ENCODE measurements around the gene CDH4. TPM values are rescaled to one million over a fixed set of nuclear protein-coding genes. Genes with fewer than 3 reads are reported as not detected.

Gene CDH4
- total RNA-seq, 6 donors from 2014 or later = 0.20 to 1.0 (median 0.40) TPM; not detected in 1

DNA sequence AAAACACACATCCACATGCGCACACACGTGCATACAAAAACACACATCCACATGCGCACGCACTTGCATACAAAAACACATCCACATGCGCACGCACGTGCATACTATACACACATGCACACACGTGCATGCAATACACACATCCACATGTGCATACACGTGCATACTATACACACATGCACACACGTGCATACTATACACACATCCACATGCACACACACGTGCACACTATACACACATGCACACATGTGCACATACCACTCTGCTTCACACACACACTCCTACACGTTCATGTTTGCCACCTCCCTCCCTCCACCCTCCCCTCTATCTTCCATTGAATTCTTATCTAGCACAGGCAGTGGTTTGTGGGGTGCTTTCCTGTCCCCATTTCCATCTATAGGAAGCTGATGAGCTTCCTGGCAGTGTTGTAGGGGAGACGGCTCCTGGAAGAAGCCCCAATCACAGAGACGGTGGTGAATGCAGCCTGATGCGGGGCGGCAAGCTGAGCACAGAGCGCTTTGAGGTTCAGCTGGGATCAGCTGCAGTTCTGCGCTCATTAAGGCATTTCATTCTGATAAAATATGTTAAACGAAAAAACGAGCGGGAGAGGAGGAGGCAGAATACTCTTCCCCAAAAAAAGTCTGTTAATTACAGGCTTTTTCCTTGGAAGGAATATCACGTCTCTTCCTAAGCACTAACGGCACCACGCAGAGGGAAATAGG is 525.9 kb downstream of the CDH4 start:
- Histone ChIP-seq H3K27ac (no peak overlapping the region), H3K4me1 (no peaks in the 10 kb centered on the region), H3K36me3 (no peaks in the 10 kb centered on the region), H3K4me3 (no peak overlapping the region), H3K27me3 (no peaks in the 10 kb centered on the region), H3K9me3 (peaks cover 0 to 9% (median 2%) of the 10 kb centered on the region in 4 donors)
- TF ChIP-seq, protein P1, sequence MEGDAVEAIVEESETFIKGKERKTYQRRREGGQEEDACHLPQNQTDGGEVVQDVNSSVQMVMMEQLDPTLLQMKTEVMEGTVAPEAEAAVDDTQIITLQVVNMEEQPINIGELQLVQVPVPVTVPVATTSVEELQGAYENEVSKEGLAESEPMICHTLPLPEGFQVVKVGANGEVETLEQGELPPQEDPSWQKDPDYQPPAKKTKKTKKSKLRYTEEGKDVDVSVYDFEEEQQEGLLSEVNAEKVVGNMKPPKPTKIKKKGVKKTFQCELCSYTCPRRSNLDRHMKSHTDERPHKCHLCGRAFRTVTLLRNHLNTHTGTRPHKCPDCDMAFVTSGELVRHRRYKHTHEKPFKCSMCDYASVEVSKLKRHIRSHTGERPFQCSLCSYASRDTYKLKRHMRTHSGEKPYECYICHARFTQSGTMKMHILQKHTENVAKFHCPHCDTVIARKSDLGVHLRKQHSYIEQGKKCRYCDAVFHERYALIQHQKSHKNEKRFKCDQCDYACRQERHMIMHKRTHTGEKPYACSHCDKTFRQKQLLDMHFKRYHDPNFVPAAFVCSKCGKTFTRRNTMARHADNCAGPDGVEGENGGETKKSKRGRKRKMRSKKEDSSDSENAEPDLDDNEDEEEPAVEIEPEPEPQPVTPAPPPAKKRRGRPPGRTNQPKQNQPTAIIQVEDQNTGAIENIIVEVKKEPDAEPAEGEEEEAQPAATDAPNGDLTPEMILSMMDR (IDR thresholded peaks at IDR 0.05) = no peak
- TF ChIP-seq EP300 (IDR thresholded peaks at IDR 0.05) = no peak
- TF ChIP-seq POLR2A (IDR thresholded peaks at IDR 0.05) = no peak
- no peak for TF ChIP-seq POLR2AphosphoS5 (IDR thresholded peaks at IDR 0.05)
- 80 to 83% methylated on average over 24 of the region's 24 CpGs for WGBS, 2 donors
- DNase-seq (no peak), ATAC-seq (ENCODE audit: low FRiP score in 2 of 2) (no peak)

DNA sequence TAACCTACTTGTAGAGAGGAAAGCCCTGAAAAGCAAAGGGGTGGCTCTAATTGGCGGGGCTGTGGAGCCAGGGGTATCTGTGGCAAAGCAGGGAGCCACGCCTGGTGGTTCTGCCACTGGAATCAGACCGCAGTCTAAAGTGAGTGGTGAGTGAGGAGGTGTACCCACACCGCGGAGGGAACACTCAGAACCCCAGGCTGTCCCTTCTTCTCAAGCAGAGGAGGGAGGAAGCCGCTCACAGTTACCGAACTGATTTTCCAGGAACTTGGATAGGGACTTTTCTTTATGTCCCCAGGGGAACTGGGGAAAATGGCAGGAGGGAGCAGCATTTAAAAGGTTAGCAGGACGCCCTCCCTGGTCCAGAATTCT is 526.4 kb downstream of the CDH4 start:
- 72 to 88% methylated on average over 8 of the region's 8 CpGs for WGBS, 2 donors
- H3K27me3 ChIP-seq = no peaks in the 10 kb centered on the region
- no peaks in the 10 kb centered on the region for H3K4me1 ChIP-seq
- TF ChIP-seq POLR2AphosphoS5 (IDR thresholded peaks at IDR 0.05) (no peak), EP300 (IDR thresholded peaks at IDR 0.05) (no peak), POLR2A (IDR thresholded peaks at IDR 0.05) (no peak)
- TF ChIP-seq, protein P1 (IDR thresholded peaks at IDR 0.05) = no peak
- peaks cover 0 to 9% (median 2%) of the 10 kb centered on the region in 4 donors for H3K9me3 ChIP-seq
- no peaks in the 10 kb centered on the region for H3K36me3 ChIP-seq
- ATAC-seq (ENCODE audit: low FRiP score in 2 of 2) (no peak), DNase-seq (no peak)
- H3K27ac ChIP-seq = no peak overlapping the region
- no peak overlapping the region for H3K4me3 ChIP-seq

DNA sequence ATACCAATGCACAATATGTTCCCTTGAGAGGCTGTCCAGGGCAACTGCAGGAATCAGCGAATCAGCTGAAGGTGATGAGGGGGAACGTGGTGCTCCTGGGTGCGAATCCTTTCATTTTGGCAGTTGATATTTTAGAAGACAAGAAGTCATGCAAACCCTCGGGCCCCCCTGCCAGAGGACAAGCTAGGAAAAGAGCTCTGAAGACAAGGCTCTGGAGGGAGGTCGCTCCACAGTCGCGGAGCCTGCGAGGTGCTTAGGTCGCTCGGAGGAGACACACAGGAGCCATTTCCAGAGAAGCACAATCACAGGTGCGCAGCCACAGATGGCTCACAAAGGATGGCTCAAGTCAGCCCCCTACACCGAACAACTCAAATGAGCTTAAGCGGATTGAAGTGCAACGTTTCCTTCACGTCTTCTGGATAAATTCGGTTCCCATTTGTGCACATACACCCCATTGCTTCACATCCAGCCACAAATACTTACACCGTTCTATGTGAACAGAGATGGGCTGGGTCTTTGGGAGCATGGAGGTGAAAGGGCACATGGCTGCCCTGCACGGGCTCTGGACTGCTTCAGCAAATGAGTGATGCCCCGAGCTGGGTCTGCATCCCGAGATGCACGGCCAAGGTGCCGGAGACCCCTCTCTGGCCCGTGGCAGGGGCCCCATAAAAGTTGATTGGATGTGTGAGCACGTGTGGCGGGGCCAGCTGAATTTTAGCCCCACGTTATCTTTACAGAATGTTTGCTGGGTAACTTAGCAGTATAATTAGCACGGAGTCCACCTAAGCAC is 527.3 kb downstream of the CDH4 start:
- Histone ChIP-seq H3K36me3 (no peaks in the 10 kb centered on the region), H3K9me3 (peaks cover 0 to 9% (median 2%) of the 10 kb centered on the region in 4 donors), H3K4me3 (no peak overlapping the region), H3K27ac (no peak overlapping the region), H3K4me1 (no peaks in the 10 kb centered on the region), H3K27me3 (no peaks in the 10 kb centered on the region)
- WGBS, 2 donors = 87 to 88% methylated on average over 20 to 27 of the region's 27 CpGs
- ATAC-seq (ENCODE audit: low FRiP score in 2 of 2) = no peak
- TF ChIP-seq POLR2A (IDR thresholded peaks at IDR 0.05) (no peak), POLR2AphosphoS5 (IDR thresholded peaks at IDR 0.05) (no peak), EP300 (IDR thresholded peaks at IDR 0.05) (no peak)
- TF ChIP-seq, protein P1 (IDR thresholded peaks at IDR 0.05) = no peak
- DNase-seq = no peak

DNA sequence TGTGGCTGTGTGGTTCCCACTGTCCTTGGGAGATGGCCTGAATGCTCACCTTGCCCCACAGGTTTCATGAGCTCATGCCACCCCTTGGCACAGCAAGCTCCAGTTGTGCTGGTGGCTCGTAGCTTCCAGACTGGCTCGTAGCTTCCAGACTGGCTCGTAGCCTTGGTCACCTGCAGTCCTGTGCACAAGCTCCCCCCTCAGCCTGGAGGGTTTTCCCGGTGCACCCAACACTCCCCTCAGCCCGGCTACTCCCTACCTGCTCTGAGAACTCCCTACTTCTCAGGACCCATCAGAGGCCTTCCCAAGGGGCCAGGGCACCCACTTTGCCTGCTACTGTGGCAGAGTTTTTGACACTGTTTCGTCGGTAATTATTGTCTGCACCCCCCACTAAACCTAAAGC is 528.0 kb downstream of the CDH4 start:
- no peak overlapping the region for H3K27ac ChIP-seq
- no peak for DNase-seq
- H3K4me1 ChIP-seq = no peaks in the 10 kb centered on the region
- ATAC-seq (ENCODE audit: low FRiP score in 2 of 2) = no peak
- H3K9me3 ChIP-seq = peaks cover 0 to 9% (median 2%) of the 10 kb centered on the region in 4 donors
- H3K36me3 ChIP-seq = no peaks in the 10 kb centered on the region
- no peaks in the 10 kb centered on the region for H3K27me3 ChIP-seq
- TF ChIP-seq, protein P1 (IDR thresholded peaks at IDR 0.05) = no peak
- TF ChIP-seq POLR2A (IDR thresholded peaks at IDR 0.05) (no peak), EP300 (IDR thresholded peaks at IDR 0.05) (no peak), POLR2AphosphoS5 (IDR thresholded peaks at IDR 0.05) (no peak)
- 73 to 83% methylated on average over 7 of the region's 7 CpGs for WGBS, 2 donors
- H3K4me3 ChIP-seq = no peak overlapping the region

Data from upper lobe of left lung (tissue), 6 donors.